ENCODE measurements around the gene S100A14. TPM values are rescaled to one million over a fixed set of nuclear protein-coding genes. Genes with fewer than 3 reads are reported as not detected.
A peak's percentile ranks its signal among the peaks of the same experiment; 100 is the strongest.

The S100A14 gene
- total and polyA plus RNA-seq, 2 of the 13 experiments (the other 11 are each of a cell fraction or from before 2014, with no cell fraction given), result 1.4 to 7.7 TPM

GRCh38 chr1:153629971-153630370 lies 13.8 kb upstream of the S100A14 start (continued):
- TF ChIP-seq ZBTB40 (IDR thresholded peaks at IDR 0.05) (no peak), ZBTB40 (CRISPR knock-in tag; IDR thresholded peaks at IDR 0.05) (no peak), ZBTB26 (CRISPR knock-in tag; IDR thresholded peaks at IDR 0.05; ENCODE audit: borderline replicate concordance) (0 out of 2 replicates have a peak, but pooled peaks have one; percentile 29)

All from HepG2 (cell line).